Fibroblast of skin of left quadriceps (primary cell): ENCODE data around the gene ABCC3.
"Not testable (repeated sequence)": the region's sequence is repeated elsewhere in the genome, so short reads cannot be mapped to it uniquely, and the experiment has no call there.

ENCODE experiments used
- DNase-seq, 2 experiments: peaks; one replicate each; pipeline ENCODE4 v3.0.0-alpha.2; 2013; ENCODE audit warnings: low read depth in 2 of 2

ABCC3 gene

DNA sequence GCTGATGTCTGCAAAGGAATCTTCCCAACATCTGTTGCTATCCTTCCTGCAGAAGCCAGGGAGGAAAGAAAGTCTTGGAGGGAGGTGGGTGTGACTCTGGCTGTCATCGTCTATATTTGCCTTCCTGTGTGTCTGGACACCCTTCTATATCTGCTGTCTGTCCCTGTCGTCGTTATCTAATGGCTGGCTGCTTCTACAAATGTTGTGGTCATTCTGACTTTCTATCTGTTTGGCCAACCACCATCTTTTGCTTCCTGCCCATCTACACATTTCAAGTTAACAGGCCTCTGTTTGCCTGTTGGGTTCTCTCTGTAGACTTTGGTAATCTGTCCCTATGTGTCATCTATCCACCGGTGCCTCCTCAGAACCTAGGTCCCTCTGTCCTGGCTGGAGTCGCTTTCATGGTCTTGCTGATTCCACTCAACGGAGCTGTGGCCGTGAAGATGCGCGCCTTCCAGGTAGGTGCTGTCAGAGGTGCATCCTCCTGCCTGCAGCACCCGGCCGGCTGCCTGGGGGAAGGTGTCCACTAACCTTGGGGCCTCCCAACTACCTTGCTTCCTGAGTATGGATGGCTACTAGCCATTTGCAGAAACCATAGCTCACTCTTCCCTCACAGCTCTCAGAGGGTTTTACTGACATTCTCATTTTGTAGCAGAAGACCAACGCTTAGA lies 30.2 kb downstream of the ABCC3 start:
- no peak for DNase-seq

DNA sequence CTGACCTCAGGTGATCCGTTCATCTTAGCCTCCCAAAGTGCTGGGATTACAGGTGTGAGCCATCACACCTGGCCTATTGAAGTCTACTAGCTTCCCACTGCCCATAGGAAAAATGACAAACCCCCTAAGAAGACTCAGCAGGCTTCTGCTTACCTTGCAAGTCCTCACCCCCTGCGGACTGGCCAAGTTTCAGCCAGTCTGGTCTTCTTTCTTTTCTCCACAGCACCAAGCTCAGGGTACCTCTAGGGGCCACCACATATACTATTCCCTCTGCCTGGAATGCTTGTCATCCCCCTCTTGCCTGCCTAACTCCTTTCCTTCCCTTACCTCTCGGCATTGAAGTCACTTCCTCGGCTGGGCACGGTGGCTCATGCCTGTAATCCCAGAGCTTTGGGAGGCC lies 31.2 kb downstream of the ABCC3 start:
- DNase-seq = no peak

DNA sequence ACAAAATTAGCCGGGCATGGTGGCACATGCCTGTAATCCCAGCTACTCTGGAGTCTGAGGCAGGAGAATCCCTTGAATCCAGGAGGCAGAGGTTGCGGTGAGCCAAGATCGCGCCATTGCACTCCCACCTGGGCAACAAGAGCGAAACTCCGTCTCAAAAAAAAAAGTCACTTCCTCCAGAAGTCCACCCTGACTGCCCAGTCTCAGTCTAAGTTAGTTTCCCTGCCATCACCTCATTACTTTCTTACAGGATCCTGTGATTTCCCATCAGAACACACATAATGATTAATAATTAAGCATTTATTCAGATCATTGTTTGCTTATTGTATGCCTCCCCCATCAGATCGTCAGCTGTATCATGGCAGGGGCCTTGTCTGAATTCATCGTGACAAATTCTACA lies 31.6 kb downstream of the ABCC3 start:
- no peak for DNase-seq

DNA sequence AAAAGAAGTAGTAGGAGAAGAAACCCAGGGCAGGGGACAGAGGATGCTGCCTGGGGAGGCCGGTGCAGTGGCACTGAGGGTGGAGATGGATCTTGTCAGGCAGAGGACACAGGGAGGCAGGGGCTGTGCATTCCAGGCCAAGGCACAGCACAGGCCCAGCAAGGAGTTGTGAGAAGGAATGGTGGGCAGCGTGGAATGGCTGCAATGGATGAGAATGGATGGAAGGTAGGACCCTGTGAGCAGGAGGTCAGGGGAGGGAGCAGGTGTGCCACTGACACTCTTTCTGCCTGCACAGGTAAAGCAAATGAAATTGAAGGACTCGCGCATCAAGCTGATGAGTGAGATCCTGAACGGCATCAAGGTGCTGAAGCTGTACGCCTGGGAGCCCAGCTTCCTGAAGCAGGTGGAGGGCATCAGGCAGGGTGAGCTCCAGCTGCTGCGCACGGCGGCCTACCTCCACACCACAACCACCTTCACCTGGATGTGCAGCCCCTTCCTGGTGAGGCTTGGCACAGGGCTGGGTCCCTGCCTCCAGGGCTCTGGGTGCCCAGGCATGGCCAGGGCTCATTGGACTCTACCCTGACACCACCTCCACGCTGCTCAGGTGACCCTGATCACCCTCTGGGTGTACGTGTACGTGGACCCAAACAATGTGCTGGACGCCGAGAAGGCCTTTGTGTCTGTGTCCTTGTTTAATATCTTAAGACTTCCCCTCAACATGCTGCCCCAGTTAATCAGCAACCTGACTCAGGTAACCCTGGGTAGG lies 32.8 kb downstream of the ABCC3 start:
- DNase-seq = no peak

DNA sequence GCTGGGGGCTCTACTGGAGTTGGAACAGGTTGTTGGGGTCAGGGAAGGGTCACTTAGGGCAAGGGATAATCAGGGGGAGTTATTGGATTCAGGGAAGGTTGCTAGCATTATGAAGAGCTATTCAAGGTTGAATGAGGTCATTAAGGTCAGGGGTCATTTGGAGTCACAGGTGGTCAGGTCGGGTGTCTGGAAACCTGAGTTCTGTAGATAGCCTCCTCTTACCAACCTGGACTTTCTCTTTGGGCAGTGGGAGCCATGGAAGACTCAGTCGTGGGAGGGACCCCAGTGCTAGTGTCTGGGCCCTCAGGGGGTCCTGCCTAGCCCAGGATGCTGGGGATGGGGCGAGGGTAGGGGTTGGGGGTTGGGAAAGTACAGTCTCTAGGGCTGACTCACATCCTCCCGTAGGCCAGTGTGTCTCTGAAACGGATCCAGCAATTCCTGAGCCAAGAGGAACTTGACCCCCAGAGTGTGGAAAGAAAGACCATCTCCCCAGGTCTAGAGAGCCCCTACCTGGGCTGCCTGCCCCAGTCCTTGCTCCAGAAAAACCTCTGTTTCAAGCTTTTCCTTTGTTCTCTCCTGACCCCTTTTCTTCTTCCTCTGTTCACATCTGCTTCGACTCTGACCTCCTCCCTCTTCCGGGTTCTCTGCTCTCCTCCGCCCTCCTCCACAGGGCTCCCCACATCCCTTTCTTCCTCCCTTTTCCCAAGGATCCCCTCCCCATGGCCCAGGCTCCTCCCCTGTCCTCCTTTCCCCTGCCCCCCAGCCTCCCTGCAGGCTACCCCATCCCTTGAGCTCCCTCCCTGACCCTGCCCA lies 33.5 kb downstream of the ABCC3 start:
- no peak for DNase-seq

DNA sequence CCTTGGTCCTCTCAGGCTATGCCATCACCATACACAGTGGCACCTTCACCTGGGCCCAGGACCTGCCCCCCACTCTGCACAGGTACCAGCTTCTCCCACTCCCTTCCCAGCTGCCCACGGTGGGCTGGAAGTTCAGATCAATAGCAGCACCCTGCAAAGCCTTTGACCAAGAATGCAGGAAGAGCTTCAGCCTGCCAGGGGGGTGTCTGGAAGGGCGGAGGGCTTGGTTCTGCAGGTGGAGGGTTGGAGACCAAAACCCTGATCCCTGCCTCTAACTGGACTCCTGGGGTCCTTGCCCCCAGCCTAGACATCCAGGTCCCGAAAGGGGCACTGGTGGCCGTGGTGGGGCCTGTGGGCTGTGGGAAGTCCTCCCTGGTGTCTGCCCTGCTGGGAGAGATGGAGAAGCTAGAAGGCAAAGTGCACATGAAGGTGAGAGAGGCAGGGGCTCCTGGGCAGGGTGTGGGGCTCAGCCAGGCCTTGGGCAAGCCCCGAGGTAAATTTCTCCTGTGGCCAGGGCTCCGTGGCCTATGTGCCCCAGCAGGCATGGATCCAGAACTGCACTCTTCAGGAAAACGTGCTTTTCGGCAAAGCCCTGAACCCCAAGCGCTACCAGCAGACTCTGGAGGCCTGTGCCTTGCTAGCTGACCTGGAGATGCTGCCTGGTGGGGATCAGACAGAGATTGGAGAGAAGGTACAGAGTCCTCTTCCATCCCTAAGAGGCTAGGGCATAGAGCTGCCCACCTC lies 34.3 kb downstream of the ABCC3 start:
- DNase-seq = no peak

DNA sequence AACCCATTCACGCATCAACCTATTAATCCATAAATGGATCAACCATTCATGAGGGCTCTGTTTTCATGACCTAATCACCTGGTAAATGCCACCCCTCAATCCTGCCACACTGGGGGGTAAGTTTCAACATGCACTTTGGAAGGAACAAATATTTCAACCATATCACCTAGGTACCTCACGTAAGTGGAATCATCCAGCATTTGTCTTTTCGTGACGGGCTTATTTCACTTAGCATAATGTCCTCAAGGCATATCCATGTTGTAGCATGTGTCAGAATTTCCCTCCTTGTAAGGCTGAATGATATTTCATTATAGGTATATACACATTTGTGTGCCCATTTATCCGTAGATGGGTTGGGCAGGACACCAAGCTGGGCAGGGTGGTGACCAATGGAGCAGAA lies 37.4 kb downstream of the ABCC3 start:
- DNase-seq = no peak

DNA sequence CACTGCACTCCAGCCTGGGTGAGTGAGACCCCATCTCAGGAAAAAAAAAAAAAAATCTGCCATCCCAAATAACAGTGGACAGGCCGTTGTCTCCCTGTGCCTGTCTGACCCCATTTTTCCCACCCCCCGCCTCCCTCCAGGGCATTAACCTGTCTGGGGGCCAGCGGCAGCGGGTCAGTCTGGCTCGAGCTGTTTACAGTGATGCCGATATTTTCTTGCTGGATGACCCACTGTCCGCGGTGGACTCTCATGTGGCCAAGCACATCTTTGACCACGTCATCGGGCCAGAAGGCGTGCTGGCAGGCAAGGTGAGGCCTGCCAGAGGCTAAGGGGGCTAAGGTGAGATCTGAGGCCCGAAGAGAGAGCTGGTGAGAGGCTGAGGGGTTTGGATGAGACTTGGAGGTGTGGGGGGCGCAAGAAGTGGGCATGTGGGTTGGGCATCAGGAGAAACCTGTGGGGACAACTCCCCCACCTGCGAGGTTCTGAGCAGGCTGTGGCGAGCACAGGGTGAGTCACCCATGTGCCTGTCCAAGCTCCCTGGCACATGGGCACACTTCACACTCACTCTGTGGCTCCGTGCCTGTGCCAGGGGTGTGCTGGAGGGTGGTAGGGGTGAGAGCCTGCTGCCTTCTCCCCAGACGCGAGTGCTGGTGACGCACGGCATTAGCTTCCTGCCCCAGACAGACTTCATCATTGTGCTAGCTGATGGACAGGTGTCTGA lies 38.3 kb downstream of the ABCC3 start:
- DNase-seq = no peak

DNA sequence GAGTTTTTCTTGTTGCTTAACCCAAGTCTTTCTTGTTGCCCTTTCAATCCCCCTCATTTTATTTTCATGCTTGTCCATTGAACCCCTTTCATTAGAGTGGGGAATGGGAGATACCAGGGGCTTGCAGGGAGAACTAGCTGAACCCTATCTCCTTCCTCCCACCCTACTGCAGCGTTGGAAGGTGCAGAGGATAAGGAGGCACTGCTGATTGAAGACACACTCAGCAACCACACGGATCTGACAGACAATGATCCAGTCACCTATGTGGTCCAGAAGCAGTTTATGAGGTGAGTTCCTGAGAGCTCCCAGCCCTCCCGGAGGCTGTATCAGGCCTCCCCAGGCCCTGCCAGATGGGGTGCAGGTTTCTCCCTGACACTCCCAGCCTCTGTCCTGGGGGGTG lies 40.5 kb downstream of the ABCC3 start:
- DNase-seq = no peak

DNA sequence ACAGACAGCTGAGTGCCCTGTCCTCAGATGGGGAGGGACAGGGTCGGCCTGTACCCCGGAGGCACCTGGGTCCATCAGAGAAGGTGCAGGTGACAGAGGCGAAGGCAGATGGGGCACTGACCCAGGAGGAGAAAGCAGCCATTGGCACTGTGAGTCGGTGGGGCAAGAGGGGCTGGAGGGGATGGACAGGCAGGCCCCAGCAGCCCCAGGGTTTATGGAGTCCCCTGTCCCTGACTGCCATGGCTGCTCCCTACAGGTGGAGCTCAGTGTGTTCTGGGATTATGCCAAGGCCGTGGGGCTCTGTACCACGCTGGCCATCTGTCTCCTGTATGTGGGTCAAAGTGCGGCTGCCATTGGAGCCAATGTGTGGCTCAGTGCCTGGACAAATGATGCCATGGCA lies 40.9 kb downstream of the ABCC3 start:
- DNase-seq = no peak

DNA sequence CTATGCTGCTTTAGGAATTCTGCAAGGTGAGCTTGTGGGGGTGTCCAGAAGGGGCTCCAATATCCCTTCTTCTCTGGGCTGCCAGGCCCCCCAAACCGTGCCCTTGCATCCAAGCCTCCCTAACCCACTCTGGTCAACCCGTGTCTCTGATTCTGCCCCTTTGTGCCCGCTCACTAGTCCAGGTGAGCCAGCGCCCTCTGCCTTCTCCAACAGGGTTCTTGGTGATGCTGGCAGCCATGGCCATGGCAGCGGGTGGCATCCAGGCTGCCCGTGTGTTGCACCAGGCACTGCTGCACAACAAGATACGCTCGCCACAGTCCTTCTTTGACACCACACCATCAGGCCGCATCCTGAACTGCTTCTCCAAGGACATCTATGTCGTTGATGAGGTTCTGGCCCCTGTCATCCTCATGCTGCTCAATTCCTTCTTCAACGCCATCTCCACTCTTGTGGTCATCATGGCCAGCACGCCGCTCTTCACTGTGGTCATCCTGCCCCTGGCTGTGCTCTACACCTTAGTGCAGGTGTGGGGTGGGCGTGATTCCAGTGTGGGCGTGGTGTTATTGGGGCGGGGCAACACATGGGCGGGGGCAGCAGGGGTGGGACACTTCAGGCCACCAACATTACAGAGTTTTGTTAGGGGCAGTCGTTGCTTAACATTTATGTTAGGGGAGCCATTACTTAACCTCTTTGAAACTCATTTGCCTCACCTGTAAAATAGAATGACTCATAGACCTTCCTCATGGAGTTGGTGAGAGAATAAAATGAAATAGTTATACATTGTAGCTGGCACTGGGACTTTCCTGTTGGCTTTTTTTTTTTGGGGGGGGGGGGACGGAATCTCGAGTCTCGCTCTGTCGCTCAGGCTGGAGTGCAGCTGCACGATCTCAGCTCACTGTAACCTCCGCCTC lies 41.6 kb downstream of the ABCC3 start:
- no peak for DNase-seq

DNA sequence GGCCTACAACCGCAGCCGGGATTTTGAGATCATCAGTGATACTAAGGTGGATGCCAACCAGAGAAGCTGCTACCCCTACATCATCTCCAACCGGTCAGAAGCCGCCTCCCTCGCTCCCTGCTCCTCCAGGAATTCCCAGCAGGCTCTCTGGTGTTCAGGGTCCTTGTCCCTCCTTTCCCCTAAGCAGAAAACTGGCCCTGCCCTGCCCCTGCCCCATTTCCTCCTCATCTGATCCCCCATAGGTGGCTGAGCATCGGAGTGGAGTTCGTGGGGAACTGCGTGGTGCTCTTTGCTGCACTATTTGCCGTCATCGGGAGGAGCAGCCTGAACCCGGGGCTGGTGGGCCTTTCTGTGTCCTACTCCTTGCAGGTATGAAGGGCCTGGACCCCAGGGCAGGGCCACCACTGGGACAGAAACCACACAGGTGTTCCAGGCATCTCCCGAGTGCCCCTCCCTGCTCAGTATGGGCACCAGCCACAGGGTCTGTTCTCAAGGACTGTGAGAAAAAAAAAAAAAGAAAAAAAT lies 43.2 kb downstream of the ABCC3 start:
- no peak for DNase-seq

DNA sequence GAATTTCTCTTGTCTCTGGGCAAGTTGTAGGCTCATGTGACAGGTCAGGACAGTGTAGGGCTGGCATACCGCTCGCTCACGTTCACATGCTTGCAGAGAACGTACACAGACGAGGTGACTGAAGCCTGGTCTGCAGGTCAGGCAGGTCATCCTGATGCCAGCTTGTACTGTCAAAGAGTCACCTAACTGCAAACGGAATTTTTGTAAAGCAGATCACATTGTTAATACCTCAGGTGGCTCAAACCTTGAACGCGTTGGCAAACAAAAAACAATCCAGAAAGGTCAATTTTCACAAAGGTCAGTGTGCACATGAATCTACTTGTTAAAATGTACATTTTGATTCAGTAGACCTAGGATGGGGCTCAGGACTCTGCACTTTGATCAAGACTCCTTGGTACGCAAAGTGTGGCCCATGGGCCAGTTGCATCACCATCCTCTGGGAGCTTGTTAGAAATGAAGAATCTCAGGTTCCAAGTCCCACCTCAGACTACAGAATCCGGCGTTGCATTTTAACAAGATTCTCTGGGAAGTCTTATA lies 44.4 kb downstream of the ABCC3 start:
- no peak for DNase-seq

DNA sequence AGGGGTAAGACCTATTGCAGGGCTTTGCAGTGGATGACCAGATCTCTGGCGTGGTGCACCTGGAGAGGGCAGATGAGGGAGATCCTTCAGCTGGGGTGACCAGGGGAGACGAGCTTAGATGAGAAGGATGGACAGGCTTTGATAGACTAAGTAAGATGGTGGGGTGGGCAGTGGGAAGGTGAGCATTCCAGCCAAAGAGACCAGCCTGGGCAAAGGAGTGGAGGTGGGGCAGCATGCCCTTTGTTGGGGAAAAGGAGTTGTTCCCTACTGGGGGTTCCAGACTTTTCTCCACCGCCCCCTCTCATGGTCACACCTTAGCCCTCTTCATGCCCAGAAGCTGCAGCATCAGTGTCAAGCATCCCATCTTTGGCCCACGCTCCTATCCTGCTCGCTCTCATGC lies 45.4 kb downstream of the ABCC3 start:
- DNase-seq = no peak

DNA sequence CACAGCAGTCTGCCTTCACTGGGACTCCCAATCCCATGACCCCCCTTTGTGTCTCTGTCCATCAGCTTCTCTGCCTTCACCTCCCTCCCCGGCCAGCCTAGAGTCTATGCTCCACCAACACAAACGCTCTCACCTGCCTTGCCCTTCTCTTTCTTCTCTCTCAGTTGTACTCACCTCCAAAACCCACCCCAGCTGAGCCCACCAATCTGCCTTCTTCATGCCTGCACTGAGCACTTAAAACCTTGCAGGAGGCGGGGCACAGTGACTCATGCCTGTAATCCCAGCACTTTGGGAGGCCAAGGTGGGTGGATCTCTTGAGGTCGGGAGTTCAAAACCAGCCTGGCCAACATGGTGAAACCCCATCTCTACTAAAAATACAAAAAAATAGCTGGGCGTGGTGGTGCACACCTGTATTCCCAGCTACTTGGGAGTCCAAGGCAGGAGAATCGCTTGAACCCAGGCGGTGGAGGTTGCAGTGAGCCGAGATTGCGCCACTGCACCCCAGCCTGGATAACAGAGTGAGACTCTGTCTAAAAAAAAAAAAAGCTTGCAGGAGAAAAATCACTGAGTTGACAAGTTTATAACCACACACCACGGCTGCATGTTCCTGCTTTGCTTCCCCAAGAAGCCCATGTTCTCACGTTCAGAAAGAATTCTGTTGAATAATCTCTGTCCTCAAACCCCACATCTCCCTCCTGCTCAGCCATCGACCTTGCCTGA lies 46.0 kb downstream of the ABCC3 start:
- DNase-seq = not testable (repeated sequence)

DNA sequence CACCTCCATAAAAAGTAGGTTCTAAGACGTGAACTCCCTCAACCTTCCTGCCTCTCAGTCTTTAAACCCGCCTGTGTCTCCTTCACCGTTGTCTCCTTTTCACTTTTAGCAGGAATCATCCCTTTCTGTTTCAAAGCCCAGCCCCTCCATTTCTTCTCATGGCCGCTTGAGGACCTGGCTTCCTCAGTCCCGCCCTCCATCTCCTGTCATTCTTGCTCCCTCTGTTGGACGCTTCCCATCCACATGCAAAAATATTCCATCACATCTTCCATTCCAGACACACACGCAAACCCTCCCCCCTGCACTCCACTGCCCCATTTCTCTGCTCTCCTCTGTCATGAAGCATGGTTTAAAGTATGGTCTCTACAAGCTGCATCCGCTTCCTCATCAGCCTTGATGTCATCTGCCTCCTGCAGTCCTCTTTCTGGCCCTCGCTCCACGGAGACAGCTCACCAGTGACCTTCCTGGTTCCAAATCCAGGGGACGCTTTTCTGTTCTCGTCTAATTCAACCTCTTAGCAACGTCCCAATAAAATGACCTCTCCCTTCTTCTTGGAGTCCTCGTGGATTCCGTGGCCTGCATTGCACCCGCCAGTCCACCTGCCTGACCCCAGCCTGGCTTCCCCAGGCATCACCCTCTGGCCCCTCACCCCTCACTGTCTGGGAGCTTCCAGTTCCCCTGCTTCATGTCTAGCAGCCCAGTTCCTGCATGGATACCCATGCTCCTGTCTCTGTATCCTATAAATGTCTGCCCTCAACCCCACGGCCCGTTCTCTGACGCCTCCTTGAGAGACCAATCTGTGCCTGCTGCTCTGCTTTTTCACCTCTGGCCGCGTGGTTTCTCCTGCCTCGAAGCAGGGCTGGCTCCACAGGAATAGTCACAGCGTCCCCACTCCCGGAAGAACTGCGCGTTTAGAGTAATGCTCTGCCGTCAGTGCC lies 46.9 kb downstream of the ABCC3 start:
- peak; percentile 67 to 74 for DNase-seq

DNA sequence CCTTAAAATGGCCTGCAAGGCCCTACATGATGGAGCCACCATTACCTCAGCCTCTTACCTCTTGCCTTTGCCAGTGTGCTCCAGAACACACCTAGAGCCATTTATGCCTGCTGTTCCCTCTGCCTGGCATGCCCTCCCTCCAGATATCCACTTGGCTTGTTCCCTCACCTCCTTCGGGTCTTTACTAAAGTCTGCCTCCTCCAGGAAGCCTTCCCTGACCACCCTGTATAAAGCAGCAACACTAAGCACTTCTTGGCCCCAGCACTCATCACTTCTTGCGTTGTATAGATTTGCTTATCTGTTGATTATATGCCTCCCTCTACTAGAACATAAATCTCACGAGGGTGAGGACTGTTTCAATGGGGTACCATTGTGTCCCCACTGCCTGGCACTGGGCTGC lies 47.8 kb downstream of the ABCC3 start:
- no peak for DNase-seq

DNA sequence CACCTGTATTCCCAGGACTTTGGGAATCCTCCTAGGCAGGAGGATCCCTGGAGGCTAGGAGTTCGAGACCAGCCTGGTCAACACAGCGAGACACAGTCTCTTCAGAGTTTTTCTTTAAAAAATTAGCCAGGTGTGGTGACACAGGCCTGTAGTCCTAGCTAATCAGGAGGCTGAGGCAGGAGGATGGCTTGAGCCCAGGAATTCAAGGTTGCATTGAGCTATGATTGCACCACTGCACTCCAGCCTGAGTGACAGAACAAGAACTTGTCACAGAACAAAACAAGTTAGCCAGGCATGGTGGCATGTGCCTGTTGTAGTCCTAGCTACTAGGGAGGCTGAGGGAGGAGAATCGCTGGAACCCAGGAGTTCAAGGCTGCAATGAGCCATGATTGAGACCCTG lies 48.3 kb downstream of the ABCC3 start:
- DNase-seq = no peak
